NK-92 treated with Interleukin-12 subunit alpha and Interleukin-12 subunit beta, amount 100 ng/mL, for 24 hours (cell line): Measurements from ENCODE around the gene XYLT2.
"Not testable (repeated sequence)": the region's sequence is repeated elsewhere in the genome, so short reads cannot be mapped to it uniquely, and the experiment has no call there.

ENCODE experiments used
- DNase-seq: peaks from one replicate; lab custom pipeline; 2025; lab: John Stamatoyannopoulos, UW

The XYLT2 gene

DNA sequence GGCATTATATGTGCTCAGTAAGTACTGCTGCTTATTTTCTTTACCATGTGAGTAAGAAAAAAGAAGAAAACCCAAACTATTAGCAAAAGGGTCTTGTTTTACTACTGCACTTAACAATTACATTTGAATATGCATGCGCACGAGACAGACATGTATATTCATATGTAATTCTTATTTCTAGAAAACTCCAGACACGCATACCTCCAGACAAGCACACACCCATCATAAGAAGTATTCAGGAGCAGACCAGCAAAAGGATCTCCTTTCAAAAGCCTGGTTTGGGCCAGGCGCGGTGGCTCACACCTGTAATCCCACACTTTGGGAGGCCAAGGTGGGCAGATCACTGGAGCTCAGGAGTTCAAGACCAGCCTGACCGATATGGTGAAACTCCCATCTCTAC is 43.6 kb downstream of the XYLT2 start:
- no peak for DNase-seq

DNA sequence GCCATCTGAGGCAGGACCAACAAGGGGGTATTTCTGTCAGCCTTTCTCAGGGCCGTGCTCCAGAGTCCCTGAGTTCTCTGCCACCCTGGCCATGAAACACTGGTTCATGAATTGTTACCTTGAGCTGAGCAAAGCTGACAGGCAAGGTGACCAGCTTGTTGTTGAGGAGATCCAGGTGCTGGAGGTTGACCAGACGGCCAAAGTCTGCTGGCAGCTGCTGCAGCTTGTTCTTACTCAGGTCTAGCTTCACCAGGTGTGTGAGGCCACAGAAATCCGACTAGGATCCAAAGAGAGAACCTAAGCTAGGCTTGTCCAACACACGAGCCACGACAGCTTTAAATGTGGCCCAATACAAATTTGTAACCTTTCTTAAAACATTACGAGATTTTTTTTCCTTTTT is 46.7 kb downstream of the XYLT2 start:
- DNase-seq: no peak

DNA sequence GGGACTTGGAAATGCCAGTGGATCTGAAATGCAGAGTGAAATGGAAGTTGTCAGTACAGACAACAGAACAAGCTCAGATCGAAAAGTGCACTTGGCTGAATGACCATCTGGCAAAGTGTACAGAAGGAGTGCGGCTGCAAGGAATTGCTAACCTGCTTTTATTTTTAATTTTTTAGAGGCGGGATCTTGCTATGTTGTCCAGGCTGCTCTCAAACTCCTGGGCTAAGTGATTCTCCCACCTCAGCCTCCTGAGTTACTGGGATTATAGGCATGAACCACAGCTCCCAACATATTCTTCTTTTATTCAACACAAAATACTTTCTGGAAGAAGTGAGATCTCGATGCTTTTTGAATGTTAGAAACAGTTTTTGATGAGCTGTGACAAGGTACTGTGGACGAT is 47.8 kb downstream of the XYLT2 start:
- no peak for DNase-seq

DNA sequence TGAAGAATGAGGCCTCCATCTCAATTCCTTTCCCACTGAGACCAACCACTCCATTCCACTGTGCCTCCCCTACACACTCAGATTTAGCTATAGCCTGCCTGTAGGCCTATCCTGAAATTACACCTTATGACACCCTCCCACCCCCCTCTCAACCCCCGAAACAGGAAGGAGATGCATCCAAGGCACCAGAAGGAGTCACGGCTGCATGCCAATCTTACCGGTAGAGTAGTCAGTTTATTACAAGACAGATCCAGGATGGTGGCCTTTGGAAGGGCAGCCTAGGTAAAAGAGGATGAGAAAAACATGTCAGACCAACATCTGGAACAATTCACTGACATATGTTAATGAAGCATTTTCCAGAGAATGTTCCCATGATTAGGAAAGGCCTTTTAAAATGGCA is 48.8 kb downstream of the XYLT2 start:
- no peak for DNase-seq

DNA sequence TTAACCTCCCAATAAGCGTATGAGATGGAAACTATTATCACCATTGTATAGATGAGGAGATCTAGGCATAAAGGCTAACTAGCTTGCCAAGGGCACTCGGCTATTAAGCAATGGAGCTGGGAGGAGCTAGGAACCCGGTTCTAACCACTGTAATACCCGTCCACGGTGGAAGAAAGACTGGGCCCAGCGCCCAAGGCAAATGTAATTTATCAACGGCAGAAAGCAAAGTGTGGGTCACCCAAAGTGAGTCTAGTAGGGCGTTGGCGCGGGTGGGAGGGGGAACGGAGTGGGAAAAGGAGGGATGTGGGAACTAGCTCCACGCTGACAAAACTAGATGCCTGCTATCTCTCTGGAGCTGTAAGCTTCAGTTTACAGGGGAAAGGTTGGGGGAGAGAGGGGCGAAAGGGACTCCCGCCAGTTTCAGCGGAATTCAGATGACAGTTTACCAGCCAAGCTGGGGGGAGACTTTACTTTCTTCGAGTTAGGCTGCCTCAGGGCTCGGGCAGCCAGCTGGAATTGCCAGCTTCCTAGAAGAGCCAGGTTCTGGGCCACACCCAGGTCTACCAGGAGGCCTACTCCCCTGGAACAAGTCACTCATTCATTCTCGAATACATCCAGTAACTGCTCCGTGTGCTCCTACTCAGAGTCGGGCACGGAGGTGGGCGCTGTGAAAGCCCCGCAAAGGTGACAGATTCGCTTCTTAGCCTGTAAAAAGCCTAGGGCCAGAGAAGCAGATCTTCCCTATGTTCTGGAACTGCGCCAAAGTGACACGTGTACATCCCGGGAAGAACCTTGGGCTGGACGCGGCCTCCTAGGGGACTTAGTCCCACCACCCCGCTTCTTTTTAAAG is 50.6 kb downstream of the XYLT2 start:
- no peak for DNase-seq

DNA sequence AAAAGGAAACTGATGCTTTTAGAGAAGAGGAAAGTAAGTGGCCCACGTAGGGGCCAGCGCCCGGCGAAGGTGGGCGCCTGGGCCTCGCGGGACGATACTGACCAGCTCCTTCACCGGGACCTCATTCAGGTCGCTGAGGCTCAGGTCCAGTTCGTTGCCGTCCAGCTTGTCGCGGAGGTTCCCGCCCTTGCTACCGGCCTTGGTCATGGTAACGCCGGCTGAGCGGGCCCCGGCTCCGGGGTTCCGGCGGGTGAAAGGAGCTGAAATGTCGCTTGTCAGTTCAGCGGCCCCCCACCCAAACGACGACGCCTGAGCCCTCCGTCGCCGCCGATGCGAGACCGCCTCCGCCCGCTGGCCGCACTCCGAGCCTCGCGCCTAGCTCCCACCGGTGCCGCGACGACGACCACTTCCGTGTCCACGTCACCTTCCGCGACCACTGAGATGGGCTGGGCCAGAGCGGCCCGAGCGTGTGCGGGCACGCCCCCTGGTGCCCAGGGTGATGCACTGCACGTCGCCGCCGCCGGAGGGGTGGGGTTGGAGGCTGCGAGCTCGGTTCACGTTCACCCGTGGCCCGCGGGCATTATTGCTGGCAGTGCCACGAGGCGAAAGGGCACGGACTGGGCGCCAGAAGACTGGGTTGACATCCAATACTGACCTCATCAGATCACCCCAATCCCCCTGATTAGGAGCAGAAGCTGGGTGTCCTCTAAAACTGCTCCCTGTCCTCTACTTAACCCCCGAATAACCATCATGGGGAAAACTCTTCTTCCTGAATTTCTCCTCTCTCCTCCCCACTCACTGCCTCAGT is 51.4 kb downstream of the XYLT2 start, which contains the start of gene LRRC59:
Gene LRRC59 (minus strand): TSS at position 413 of the 808 bp plus-strand sequence. CDS start 206 bp downstream, at position 207.
- DNase-seq: peak; percentile 82

DNA sequence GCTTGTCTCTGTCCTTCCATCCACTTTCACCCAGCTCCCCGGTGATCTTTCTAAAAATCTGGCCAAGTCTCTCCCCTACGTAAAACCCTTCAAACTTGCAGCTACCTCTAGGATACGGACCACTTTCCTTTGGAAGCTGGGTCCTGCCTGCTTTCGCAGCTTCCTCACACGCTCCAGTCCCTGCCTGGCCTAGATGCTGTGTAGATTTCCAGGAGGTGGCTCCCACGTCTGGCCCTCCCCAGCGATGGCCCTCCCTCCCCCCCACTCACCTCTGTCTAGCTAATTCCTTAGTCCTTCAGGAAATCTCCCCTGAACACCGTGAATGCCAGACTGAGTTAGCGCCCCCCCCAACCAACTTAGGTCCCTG is 52.0 kb downstream of the XYLT2 start:
- DNase-seq: no peak

DNA sequence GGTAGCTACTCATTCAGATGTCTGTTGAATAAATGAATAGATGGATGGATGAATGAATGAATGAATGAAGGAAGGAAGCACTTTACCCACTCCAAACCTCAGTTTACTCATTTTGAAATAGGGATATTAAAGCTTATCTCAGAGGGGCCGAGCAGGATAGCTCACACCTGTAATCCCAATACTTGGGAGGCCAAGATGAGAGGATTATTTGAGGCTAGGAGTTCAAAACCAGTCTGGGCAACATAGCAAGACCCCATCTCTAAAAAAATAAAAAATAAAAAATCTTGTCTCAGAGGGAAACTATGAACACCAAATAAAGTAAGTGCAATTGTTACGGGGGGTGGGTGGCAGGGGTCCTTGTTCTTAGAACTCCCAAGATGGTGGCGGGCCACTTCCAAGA is 52.7 kb downstream of the XYLT2 start:
- not testable (repeated sequence) for DNase-seq

DNA sequence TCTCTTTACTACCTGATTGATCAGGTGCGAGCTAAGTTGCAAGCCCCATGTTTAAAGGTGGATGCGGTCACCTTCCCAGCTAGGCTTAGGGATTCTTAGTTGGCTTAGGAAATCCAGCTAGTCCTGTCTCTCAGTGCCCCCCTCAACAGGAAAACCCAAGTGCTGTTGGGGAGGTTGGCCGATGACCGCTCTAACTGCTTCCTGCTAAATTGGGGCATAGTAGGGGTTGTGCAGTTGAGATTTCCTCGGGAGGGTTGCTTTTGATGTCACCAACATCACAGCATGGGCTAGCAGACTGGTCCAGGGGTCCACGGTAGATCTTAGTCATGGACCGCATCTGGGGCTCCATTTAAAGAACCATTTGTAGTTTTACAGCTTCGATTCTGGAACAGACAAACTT is 53.7 kb downstream of the XYLT2 start:
- DNase-seq: not testable (repeated sequence)

DNA sequence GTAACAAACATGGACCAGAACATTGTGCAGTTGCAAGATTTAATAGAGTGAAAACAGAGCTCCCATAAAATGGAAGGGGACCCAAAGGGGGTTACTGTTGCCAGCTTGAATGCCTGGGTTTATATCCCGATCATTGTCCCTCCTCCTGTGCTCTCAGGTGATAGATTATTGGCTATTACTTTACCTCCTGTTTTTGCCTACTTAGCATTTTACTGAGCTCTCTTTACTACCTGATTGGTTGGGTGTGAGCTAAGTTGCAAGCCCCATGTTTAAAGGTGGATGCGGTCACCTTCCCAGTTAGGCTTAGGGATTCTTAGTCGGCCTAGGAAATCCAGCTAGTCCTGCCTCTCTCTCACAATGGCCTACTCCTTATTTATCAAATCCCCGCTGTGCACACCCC is 59.4 kb downstream of the XYLT2 start:
- DNase-seq: not testable (repeated sequence)

DNA sequence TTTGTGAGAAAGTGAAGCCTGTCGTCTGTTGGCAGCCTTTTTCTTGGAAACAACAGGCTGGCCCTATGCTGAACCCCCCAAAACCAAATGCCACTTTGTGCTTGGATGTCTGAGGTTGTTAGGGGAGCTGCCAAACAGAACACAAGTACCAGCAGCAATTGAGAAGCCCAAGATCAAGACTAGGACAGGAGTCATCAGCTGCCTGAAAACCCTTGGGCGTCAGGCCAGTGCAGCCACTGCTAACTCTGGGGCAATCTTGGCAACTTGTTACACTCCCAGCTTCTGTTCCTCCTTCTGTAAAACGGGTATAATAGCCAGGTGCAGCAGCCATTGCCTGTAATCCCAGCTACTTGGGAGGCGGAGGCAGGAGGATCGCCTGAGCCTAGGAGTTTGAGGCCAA is 60.7 kb downstream of the XYLT2 start:
- DNase-seq: no peak

DNA sequence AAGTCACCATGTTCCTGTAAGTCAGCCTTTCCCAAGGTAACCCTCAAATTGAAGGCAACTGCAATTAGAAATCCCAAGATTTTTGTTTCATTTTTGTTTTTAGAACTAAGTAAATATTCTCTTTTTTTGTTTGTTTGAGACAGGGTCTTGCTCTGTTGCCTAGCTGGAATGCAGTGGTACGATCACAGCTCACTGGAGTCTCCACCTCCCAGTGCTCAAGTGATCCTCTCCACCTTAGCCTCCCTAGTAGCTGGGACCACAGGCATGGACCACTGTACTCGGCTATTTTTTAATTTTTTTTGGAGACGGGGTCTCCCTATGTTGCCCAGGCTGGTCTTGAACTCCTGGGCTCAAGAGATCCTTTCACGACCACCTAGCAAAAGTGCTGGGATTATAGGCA is 62.0 kb downstream of the XYLT2 start:
- no peak for DNase-seq
